ENCODE measurements around the gene CNN3. TPM values are rescaled to one million over a fixed set of nuclear protein-coding genes. Genes with fewer than 3 reads are reported as not detected.

The CNN3 gene
- total and polyA plus RNA-seq, 2 donors: 74.1 to 131 TPM

- H3K27ac ChIP-seq (ENCODE audit: low read depth in 1 of 2, low read length in 1 of 2): no peak overlapping the region
Measured at GRCh38 chr1:94928293-94928939, 1.5 kb upstream of the CNN3 start.

GRCh38 chr1:94927405-94928175 lies 680 bp upstream of the CNN3 start:
- Histone ChIP-seq H3K9me3 (ENCODE audit: control insufficient read depth in 2 of 2, insufficient read depth in 1 of 2, low read length in 1 of 2) (no peaks in the 10 kb centered on the region), H3K27ac (ENCODE audit: low read depth in 1 of 2, low read length in 1 of 2) (peak overlapping the region in 1 of 2 donors; percentile 71), H3K4me3 (ENCODE audit: low read length in 2 of 2) (peak overlapping the region in 1 of 2 donors; percentile 52), H3K27me3 (ENCODE audit: control insufficient read depth in 2 of 2, insufficient read depth in 1 of 2, low read length in 1 of 2) (peaks cover 27 to 38% of the 10 kb centered on the region in 2 donors), H3K4me1 (ENCODE audit: control insufficient read depth in 2 of 2, insufficient read depth in 2 of 2, low read length in 2 of 2) (peaks cover 2 to 12% of the 10 kb centered on the region in 2 donors), H3K36me3 (ENCODE audit: control insufficient read depth in 2 of 2, insufficient read depth in 2 of 2, low read length in 1 of 2) (no peaks in the 10 kb centered on the region)
- WGBS: 28% methylated on average over 40 of the region's 40 CpGs
- DNase-seq (ENCODE audit: low read depth in 6 of 9, low spot score in 9 of 9): no peak

More at GRCh38 chr1:94928293-94928939, 1.5 kb upstream of the CNN3 start:
- Histone ChIP-seq H3K9me3 (ENCODE audit: control insufficient read depth in 2 of 2, insufficient read depth in 1 of 2, low read length in 1 of 2) (no peaks in the 10 kb centered on the region), H3K4me1 (ENCODE audit: control insufficient read depth in 2 of 2, insufficient read depth in 2 of 2, low read length in 2 of 2) (peaks cover 2 to 12% of the 10 kb centered on the region in 2 donors), H3K36me3 (ENCODE audit: control insufficient read depth in 2 of 2, insufficient read depth in 2 of 2, low read length in 1 of 2) (no peaks in the 10 kb centered on the region), H3K4me3 (ENCODE audit: low read length in 2 of 2) (no peak overlapping the region), H3K27me3 (ENCODE audit: control insufficient read depth in 2 of 2, insufficient read depth in 1 of 2, low read length in 1 of 2) (peaks cover 27 to 38% of the 10 kb centered on the region in 2 donors)
- DNase-seq (ENCODE audit: low read depth in 6 of 9, low spot score in 9 of 9): no peak
- 97% methylated on average over 7 of the region's 7 CpGs for WGBS

DNA sequence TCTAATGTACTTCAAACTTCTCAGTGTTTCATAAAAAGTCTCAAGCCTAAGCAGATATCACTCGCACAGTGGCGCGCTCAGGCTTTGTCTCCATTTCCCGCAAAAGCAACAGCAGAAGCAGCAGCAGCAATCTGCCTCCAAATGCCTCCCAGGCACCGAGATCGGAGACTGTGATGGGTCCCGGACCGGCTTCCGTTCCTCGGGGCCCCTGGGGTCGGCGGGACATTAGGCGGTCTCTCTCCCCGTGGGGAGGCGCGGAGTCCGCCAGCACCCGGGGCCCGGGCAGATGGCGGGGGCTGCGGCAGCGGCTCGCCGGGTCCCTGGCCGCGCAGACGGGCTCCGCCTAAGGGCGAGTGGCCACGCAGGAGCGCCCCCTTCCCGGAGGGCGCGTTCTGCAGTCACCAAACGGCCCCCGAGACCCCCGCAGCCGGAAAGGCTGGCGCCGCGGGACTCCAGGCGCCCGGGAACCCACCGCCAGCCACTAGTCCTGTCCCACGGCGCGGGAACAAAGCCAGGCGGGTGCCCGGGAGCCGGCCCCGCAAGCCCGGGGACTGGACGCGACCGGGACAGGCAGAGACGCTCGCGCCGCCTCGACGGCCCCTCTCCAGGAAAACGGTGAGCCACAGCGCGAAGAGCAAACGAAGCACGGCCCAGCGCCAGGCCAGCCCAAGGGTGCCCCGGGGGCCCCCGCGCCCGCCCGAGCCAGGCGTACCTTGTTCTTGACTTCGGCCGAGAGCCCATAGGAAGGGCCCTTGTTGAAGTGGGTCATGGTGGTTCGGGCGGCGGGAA lies 590 bp downstream of the CNN3 start:
- Histone ChIP-seq H3K27ac (ENCODE audit: low read depth in 1 of 2, low read length in 1 of 2) (peak overlapping the region; percentile 80 to 84), H3K4me1 (ENCODE audit: control insufficient read depth in 2 of 2, insufficient read depth in 2 of 2, low read length in 2 of 2) (peaks cover 2 to 12% of the 10 kb centered on the region in 2 donors), H3K36me3 (ENCODE audit: control insufficient read depth in 2 of 2, insufficient read depth in 2 of 2, low read length in 1 of 2) (no peaks in the 10 kb centered on the region), H3K9me3 (ENCODE audit: control insufficient read depth in 2 of 2, insufficient read depth in 1 of 2, low read length in 1 of 2) (no peaks in the 10 kb centered on the region), H3K27me3 (ENCODE audit: control insufficient read depth in 2 of 2, insufficient read depth in 1 of 2, low read length in 1 of 2) (peaks cover 27 to 38% of the 10 kb centered on the region in 2 donors), H3K4me3 (ENCODE audit: low read length in 2 of 2) (peak overlapping the region; percentile 52 to 56)
- DNase-seq (ENCODE audit: low read depth in 6 of 9, low spot score in 9 of 9): peak in 7 of 9 donors; percentile 26 to 70 (median 43)
- WGBS: 1% methylated on average over 78 of the region's 78 CpGs

GRCh38 chr1:94925561-94926125 lies 1.3 kb downstream of the CNN3 start:
- DNase-seq (ENCODE audit: low read depth in 6 of 9, low spot score in 9 of 9): peak in 2 of 9 donors; percentile 8 to 45
- peak overlapping the region; percentile 1 to 80 for H3K27ac ChIP-seq (ENCODE audit: low read depth in 1 of 2, low read length in 1 of 2)
- peaks cover 27 to 38% of the 10 kb centered on the region in 2 donors for H3K27me3 ChIP-seq (ENCODE audit: control insufficient read depth in 2 of 2, insufficient read depth in 1 of 2, low read length in 1 of 2)
- no peaks in the 10 kb centered on the region for H3K9me3 ChIP-seq (ENCODE audit: control insufficient read depth in 2 of 2, insufficient read depth in 1 of 2, low read length in 1 of 2)
- peak overlapping the region; percentile 52 to 56 for H3K4me3 ChIP-seq (ENCODE audit: low read length in 2 of 2)
- WGBS: 11% methylated on average over 23 of the region's 23 CpGs
- H3K36me3 ChIP-seq (ENCODE audit: control insufficient read depth in 2 of 2, insufficient read depth in 2 of 2, low read length in 1 of 2): no peaks in the 10 kb centered on the region
- peaks cover 2 to 12% of the 10 kb centered on the region in 2 donors for H3K4me1 ChIP-seq (ENCODE audit: control insufficient read depth in 2 of 2, insufficient read depth in 2 of 2, low read length in 2 of 2)

- H3K4me3 ChIP-seq (ENCODE audit: low read length in 2 of 2): peak overlapping the region; percentile 52 to 56
- H3K27me3 ChIP-seq (ENCODE audit: control insufficient read depth in 2 of 2, insufficient read depth in 1 of 2, low read length in 1 of 2): peaks cover 27 to 38% of the 10 kb centered on the region in 2 donors
- no peaks in the 10 kb centered on the region for H3K36me3 ChIP-seq (ENCODE audit: control insufficient read depth in 2 of 2, insufficient read depth in 2 of 2, low read length in 1 of 2)
- no peaks in the 10 kb centered on the region for H3K9me3 ChIP-seq (ENCODE audit: control insufficient read depth in 2 of 2, insufficient read depth in 1 of 2, low read length in 1 of 2)
- no peak for DNase-seq (ENCODE audit: low read depth in 6 of 9, low spot score in 9 of 9)
- peaks cover 2 to 12% of the 10 kb centered on the region in 2 donors for H3K4me1 ChIP-seq (ENCODE audit: control insufficient read depth in 2 of 2, insufficient read depth in 2 of 2, low read length in 2 of 2)
- H3K27ac ChIP-seq (ENCODE audit: low read depth in 1 of 2, low read length in 1 of 2): peak overlapping the region in 1 of 2 donors; percentile 80
- 43% methylated on average over 2 of the region's 2 CpGs for WGBS
Measured at GRCh38 chr1:94925004-94925403, 1.9 kb downstream of the CNN3 start.

GRCh38 chr1:94922761-94923331 lies 4.1 kb downstream of the CNN3 start:
- H3K27me3 ChIP-seq (ENCODE audit: control insufficient read depth in 2 of 2, insufficient read depth in 1 of 2, low read length in 1 of 2): peaks cover 23 to 30% of the 10 kb centered on the region in 2 donors
- DNase-seq (ENCODE audit: low read depth in 6 of 9, low spot score in 9 of 9): no peak
- H3K27ac ChIP-seq (ENCODE audit: low read depth in 1 of 2, low read length in 1 of 2): peak overlapping the region in 1 of 2 donors; percentile 34
- peaks cover 2 to 12% of the 10 kb centered on the region in 2 donors for H3K4me1 ChIP-seq (ENCODE audit: control insufficient read depth in 2 of 2, insufficient read depth in 2 of 2, low read length in 2 of 2)
- WGBS: 86% methylated on average over 8 of the region's 8 CpGs
- no peaks in the 10 kb centered on the region for H3K9me3 ChIP-seq (ENCODE audit: control insufficient read depth in 2 of 2, insufficient read depth in 1 of 2, low read length in 1 of 2)
- no peak overlapping the region for H3K4me3 ChIP-seq (ENCODE audit: low read length in 2 of 2)
- no peaks in the 10 kb centered on the region for H3K36me3 ChIP-seq (ENCODE audit: control insufficient read depth in 2 of 2, insufficient read depth in 2 of 2, low read length in 1 of 2)

DNA sequence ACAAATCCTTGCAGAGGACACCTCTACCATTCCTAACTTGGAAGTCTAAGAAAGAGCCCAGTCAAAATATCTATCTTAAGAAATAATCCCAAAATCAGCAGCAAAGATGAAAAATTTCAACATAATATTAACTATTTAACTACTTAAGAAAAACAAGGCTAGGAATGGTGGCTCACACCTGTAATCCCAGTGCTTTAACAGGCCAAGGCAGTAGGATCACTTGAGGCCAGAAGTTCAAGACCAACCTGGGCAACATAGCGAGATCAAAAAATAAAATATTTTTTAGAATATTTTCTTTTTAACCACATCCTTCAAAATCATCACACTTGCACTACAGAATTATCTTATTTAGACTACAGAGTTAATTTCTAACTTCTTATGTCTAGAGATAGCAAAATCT lies 4.9 kb downstream of the CNN3 start:
- Histone ChIP-seq H3K27ac (ENCODE audit: low read depth in 1 of 2, low read length in 1 of 2) (no peak overlapping the region), H3K4me1 (ENCODE audit: control insufficient read depth in 2 of 2, insufficient read depth in 2 of 2, low read length in 2 of 2) (peaks cover 0 to 9% of the 10 kb centered on the region in 2 donors), H3K4me3 (ENCODE audit: low read length in 2 of 2) (no peak overlapping the region), H3K36me3 (ENCODE audit: control insufficient read depth in 2 of 2, insufficient read depth in 2 of 2, low read length in 1 of 2) (no peaks in the 10 kb centered on the region), H3K27me3 (ENCODE audit: control insufficient read depth in 2 of 2, insufficient read depth in 1 of 2, low read length in 1 of 2) (peaks cover 17 to 22% of the 10 kb centered on the region in 2 donors), H3K9me3 (ENCODE audit: control insufficient read depth in 2 of 2, insufficient read depth in 1 of 2, low read length in 1 of 2) (no peaks in the 10 kb centered on the region)
- DNase-seq (ENCODE audit: low read depth in 6 of 9, low spot score in 9 of 9): no peak
- WGBS: 94% methylated on average over 1 of the region's 1 CpG

DNA sequence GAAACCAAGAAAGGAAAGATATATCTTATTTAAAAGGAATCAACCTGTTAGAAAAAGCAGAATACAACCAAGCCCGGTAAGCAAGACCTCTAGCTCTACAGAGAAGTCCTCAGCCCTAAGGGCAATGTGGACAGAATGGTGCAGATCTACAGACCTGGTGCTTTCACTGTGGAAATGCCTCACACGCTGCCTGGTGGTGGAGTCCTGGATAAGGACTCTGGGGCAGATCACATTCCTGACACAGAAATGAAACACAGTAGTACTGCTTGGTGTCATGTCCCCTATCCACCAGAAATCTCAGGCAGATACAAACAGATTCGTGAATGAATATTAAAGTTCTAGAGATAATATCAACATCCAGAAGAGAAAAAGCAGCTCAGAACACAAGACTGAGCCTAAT lies 6.8 kb downstream of the CNN3 start:
- Histone ChIP-seq H3K4me3 (ENCODE audit: low read length in 2 of 2) (no peak overlapping the region), H3K36me3 (ENCODE audit: control insufficient read depth in 2 of 2, insufficient read depth in 2 of 2, low read length in 1 of 2) (no peaks in the 10 kb centered on the region), H3K27ac (ENCODE audit: low read depth in 1 of 2, low read length in 1 of 2) (no peak overlapping the region), H3K27me3 (ENCODE audit: control insufficient read depth in 2 of 2, insufficient read depth in 1 of 2, low read length in 1 of 2) (peaks cover 0 to 8% of the 10 kb centered on the region in 2 donors), H3K9me3 (ENCODE audit: control insufficient read depth in 2 of 2, insufficient read depth in 1 of 2, low read length in 1 of 2) (no peaks in the 10 kb centered on the region), H3K4me1 (ENCODE audit: control insufficient read depth in 2 of 2, insufficient read depth in 2 of 2, low read length in 2 of 2) (no peaks in the 10 kb centered on the region)
- DNase-seq (ENCODE audit: low read depth in 6 of 9, low spot score in 9 of 9): no peak
- WGBS: 91% methylated on average over 3 of the region's 3 CpGs
